LHCN-M2 (cell line): ENCODE measurements around the gene CHST11. TPM values are rescaled to one million over a fixed set of nuclear protein-coding genes. Genes with fewer than 3 reads are reported as not detected.

Experiments used
- DNase-seq: peaks from one replicate; pipeline ENCODE4 v3.0.0-alpha.2; 2012; ENCODE audit warnings: low read depth
- polyA plus RNA-seq: library from polyadenylated mRNA; unstranded; fragments of >200 nt; gene quantifications from one replicate; pipeline ENCODE4 v1.2.1, GENCODE V29; 2012; ENCODE audit warnings: missing spikeins
- total RNA-seq: library from RNA; depleted of rRNA; stranded (reverse); fragments of >200 nt; gene quantifications from 2 replicates; pipeline ENCODE4 v1.2.3, GENCODE V29; 2014; rRNA removed

The CHST11 gene
- total RNA-seq = 3.4 and 4.6 TPM in 2 replicates
- 3.1 TPM for polyA plus RNA-seq

DNA sequence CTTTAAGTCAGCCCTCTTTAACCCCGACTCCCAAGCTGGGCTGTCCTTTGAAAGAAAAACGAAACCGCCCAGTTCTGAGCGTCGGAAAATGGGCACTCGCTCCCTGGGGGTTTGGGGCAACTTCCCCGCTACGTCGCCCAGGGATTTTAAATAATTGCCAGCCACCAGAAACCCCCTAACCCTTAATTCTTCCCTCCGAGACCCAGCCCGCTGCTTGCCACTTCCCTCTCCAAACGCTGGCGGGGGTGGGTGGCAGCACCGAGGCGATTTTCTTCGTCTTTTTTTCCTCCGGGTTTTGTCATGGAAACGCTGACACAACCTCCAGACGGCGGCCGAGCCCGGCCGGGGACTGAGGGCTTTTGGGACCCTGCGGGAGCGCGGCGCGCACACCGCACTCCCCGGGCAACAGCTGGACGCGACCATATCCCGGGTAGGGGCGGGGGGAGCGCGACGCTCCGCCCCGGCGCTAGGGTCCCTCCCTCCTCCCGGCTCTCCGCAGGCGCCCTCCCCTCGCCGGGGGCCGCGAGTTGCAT lies at the start of gene CHST11:
TSS of gene CHST11 (plus strand) at position 532 of the 533 bp plus-strand sequence.
- peak; percentile 89 for DNase-seq

DNA sequence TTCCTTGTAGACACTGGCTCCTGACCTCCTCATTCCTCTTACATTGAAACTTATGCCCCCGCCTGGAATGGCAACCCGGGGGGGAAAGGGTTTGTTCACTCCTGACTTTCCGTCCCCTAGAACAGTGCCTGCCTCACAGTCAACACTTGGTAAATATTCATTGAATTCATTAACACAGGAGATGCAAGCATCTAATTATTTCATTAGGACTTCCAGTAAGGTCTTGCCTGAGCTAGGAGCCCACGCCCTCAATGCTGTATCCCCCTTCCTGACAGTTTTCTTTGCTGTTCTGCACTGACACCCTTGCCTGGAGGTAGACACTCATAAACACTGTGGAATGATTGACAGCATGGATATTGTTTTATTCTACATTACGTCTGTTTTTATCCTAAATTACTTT lies 49.3 kb upstream of the CHST11 start:
- DNase-seq = no peak

DNA sequence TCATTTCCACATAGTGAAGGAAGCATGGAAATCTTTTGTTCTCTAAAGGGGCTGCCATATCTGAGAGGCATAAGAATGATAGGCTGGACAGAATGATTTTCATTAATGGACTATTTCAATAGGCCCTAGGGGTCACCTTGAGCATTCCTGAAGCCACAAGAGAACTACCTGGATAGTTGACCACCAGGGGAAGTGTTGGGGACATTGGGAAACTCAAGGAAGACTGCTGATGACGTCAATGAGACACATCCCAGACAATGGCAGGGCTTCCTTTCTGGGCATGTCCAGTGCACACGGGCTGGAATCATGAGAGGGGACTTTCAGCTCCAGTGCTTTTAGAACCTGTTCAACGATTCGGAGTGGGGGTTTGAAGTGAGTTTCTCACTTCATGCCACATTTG lies 48.8 kb upstream of the CHST11 start:
- DNase-seq = no peak

DNA sequence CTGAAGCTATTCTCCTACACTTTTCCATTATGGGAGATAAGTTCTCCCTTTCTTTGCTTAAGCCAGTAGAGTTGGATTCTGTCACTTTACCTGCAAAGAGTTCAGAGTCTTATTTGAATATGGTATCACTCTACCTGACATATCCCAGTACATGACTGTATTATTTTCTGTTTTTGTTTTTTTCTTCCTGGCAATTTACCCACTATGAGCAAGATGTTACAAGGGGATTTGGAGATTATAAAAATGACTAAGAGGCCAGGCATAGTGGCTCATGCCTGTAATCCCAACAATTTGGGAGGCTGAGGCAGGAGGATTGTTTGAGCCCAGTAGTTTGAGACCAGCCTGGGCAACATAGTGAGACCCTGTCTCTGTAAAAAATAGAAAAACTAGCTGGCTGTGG lies 46.4 kb upstream of the CHST11 start:
- DNase-seq = no peak

DNA sequence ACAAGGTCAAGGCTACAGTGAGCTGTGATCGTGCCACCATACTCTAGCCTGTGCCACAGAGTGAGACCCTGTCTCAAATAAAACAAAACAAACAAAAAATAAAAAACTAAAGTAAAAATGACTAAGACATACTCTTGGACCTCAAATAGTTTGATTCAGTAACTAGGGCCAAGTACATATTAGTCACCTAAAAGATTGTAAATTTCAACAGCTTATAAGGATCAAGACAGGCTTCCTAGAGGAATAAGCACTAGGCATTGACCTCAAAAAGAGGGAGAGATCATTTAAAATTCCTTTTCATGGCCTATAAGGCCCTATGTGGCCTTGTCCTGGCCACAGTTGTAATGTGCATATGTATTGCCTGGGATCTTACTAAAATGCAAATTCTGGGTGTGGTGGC lies 46.0 kb upstream of the CHST11 start:
- no peak for DNase-seq

DNA sequence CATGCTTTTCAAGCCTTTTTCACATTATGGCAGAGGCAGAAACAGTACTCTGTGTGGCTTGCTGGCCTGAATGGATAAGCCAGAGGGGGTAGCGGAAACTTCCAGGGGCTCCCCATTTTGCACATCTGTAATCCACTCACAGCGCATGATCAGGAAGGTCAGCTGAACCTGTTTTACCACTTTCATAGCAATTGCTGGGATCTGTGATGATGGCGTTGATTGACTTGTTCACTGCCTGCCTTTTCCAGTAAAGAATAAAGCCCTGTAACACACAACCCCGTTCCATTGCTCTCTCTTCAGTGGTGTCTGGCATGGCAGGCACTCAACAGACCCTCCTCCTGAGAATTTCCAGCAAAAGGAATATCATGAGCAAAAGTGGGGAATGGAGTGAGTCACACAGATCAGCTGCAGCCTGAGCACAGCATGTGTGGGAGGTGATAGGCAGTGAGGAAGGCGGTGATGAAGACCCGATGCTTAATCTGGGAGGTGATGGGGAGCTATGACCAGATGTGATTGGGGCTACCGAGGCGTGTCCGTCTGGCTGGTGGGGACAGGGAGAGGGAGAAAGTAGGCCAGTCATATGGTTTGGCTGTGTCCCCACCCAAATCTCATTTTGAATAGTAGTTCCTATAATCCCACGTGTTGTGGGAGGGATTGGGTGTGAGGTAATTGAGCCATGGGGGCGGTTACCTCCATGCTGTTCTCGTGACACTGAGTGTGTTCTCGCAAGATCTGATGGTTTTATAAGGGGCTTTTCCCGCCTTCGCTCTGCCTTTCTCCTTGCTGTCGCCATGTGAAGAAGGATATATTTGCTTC lies 44.7 kb upstream of the CHST11 start:
- no peak for DNase-seq

DNA sequence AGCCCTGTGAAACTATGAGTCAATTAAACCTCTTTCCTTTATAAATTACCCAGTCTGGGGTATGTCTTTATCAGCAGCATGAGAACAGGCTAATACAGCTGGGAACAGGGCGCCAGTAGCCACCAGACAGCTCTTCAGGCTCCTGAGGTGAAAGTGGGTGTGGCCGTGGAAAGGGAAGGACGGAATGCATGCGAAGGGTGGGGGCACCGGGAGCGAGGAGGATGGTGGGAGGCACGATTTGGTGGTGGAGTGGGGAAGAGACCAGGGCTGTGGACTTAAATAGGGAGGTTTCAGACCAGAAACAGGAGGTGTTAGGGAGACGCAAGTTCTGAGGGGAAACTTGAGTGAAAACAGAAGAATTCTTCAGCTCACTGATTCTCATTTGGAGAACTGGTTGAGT lies 44.1 kb upstream of the CHST11 start:
- DNase-seq = no peak

DNA sequence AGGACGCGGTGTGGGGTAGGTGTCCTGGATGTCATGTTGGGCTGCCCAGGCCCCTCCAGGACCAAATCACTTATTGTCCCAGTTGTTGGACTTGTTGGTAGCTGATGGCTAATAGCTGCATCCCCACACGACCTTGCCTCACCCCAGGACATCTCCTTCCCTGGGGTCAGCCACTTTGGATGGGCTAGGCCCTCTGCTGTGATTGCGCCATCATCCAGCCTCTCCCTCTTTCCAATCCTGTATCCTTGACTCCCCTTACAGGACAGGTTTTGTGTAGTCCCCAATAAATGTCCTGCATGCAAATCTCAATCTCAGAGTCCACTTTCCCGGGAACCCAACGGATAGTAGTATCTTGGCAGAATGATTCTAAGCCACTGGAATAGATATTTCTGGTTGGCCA lies 43.4 kb upstream of the CHST11 start:
- DNase-seq = no peak

DNA sequence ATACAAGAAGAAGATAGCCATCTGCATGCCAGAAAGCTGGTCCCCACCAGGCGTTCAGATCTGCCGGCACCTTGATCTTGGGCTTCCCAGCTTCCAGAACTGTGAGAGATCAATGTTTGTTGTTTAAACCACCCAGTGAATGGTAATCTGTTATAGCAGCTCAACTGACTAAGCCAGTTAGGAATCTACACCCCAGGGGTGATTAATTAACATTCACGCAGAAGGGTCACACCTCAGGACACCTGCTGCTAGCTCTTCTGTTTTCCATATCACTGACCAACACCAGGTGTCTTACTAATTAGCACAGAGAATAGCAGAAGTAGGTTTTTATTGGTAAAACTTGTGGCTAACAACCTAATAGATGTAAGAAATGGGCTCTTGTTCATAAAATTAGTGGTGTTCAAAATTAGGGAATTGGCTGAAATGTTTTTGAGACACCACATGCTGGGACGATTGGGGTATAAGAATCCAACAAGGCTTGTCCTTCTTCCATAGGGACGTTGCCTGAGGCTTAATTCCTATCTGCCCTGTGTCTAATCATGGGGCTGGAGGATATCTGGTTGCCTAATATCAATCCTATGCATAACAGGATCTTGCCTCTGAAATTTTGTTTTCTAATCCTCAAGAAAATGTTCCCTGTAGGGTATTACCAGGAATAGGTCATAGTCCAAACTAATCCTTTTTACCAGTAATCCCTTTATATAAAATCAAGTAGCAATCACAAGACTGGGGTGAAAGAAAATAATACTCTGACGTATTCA lies 42.0 kb upstream of the CHST11 start:
- no peak for DNase-seq

DNA sequence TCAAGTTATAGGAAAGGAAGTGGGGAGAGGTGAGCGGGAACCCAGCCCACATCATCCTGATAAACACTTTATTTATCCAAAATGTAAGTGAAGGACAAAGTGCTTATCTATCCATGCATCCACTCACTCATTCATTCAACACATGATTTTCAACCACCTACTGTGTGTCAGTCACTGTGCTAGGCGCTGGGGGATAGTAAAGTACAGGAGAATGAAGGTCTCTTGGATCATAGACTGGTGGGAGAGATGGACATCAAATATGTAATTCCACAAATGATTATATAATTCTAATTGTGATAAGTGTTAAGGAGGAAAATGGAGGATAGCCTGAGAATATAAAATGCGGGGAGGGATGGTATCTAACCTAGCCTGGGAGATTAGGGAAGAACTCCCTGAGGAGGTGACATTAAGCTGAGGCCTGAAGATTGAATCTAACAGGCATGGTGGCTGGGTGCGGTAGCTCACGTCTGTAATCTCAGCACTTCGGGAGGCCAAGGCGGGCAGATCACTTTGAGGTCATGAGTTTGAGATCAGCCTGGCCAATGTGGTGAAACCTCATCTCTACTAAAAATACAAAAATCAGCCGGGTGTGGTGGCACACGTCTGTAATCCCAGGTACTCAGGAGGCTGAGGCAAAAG lies 41.3 kb upstream of the CHST11 start:
- no peak for DNase-seq

DNA sequence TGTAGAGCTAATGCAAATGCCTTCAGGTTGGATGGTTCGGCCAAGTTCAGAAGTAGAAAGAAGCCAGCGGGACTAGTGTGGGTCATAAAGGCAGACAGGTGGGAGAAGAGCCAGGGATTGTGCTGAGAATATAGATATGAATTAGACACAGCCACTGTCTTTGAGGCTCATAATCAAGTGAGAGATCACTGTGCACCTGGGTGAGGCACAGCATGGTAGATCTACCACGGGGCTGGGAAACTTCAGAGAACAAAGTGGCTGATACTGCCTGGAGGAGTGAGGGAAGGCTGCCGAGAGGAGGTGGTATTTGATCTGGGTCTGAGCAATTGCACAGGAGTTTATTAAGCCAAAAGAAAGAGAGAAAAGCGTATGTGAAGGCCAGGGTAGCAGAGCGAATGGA lies 40.6 kb upstream of the CHST11 start:
- DNase-seq = no peak

DNA sequence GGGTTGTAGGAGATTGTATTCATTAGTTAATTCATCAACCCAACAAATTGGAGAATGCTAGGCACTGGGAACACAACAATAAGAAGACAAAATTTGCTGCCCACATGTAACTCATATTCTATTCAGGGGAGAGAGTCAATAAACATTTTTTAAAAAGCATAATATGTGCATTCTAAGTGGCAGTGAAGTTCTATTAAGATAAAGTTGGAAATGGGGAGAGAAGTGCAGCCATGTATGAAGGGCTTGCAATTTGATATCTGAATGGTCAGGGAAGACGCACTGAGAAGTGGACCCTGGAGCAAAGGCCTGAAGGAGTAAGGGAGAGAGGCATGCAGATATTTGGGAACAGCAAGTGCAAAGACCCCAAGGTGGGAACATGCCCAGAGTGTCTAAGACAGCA lies 40.2 kb upstream of the CHST11 start:
- no peak for DNase-seq

DNA sequence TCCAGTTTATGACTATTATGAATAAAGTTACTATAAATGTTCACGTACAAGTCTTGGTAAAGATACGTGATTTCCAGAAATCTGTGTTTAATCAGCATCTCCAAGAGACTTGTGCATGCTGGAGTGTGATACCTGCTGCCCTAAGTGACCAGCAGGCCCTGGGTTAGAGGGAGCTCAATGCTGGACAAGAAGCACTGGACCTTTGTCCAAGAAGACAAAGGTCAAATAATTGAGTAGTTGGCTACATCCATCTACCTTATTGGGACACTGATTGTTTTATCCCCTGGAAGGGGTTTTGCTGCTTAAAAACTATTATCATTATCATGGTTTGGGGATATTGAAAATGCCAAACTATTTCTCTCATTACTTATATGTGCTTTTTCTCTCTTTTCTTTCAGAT lies 37.0 kb upstream of the CHST11 start:
- DNase-seq = no peak

DNA sequence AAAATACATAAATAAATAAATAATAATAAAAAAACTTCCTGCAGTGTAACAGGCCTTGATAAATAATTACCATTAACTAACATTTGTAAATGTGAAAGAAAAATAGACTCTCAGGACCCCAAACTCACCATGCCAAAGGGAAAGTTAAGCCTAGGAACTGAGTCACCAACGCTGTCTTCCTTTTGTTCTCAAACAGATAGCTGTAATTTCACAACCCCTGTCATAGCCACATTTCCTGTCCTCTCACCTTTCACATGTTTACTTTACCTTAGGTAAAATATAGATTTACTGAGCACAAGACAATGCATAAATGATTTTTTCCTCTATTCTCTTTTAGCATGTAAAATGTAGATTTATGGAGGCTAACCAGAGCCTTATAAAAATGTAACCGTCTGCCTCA lies 35.9 kb upstream of the CHST11 start:
- no peak for DNase-seq

DNA sequence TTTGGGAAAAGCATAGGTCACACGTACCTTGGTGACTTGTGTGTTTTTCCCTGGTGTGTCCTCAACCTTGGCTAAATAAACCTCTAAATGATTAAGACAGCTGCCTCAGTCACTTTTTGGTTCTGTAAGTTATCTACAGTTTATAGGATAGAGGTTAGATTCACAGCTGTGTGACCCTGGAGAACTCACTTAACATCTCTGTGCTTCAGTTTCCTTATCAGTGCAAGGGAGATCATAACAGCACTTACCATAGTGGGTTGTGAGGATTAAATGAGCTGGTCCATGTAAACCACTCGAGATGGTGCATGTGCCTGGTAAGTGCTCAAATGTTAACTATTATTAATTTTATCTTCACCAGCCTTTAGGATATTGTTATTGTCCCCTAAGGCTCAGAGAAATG lies 35.4 kb upstream of the CHST11 start:
- DNase-seq = no peak

DNA sequence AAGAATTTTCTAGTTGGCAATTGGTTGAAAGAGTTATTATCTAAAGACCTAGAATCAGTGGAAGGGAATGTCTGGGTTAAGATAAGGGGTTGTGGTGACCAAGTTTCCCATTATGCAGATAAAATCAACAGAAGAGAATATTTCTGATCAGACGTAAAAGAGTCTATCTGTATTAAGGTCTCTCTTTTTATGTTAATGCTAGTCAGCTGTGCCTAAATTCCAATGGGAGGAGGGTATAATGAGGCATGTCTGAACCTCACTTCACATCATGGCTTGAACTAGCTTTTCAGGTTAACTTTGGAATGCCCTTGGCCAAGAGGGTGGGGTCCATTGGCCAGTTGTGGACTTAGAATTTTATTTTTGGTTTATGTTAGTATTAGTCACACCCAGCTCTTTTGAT lies 34.3 kb upstream of the CHST11 start:
- no peak for DNase-seq

DNA sequence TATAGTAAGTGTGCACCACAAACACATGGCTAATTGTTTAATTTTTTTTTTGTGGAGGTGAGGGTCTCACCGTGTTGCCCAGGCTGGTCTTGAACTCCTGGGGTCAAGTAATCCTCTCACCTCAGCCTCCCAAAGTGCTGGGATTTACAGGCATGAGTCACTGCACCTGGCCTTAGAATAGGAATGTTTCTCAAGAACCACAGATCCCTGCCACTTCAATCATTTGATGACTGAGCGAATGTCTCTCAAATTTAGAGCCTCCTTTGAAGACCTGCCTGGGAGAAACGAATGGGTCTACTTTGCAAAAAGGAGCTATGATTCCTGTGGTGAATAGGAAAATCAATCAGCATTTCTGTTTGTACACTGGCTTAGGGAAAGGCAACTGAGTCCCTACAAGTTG lies 33.5 kb upstream of the CHST11 start:
- DNase-seq = no peak

DNA sequence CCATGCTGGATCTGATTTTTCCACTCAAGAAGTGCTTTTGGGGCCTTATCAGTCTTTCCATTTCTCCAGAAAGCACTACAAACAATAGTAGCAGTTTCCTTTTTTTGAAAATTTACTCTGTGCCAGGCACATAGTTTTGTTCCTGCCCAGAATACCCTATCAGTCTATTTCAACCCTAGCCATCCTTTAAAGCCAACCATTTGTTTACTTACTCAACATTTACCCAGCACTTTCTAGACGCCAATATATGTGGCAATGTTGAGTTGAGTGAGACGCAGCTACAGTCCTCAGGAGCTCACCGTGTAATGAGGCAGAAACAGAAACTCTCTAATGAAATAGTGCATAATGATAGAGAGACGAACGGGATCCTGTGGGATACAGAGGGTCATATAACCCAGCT lies 32.9 kb upstream of the CHST11 start:
- DNase-seq = no peak

DNA sequence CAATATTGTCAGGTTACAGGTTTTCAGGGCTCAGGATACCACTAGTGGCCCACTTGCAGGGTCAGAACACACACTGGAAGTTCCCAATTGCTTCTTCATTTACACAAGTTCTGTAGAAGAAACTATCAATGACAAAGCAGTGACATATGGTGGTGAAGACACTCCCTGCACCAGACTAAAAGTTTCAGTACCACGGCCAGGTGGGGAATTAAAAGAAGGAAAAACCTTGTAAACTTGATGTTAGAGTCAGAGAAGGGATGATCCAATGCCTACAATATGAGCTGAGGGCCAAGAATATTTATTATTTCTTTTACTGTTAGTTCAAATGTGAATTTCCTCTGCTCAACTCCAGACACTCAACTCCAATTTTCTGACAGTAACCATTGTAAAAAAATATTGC lies 31.8 kb upstream of the CHST11 start:
- no peak for DNase-seq

DNA sequence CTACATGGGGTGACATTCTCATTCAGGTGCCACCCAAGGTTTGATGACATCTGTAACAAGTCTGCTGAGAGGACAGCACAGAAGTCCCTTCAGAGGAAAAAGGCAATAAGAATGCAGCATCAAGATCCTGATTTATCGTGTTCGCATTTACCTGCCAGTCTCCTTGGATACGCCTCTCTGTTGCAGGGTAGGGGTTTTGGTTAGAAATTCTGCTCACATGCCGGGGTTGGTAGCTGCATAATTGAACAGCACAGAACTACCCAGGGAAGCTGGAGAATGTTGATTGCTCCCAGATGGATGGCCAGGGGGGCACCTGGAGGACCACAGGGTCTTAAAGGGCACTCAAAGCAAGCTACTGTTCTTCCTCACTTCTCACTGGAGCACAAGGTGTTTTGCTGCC lies 31.1 kb upstream of the CHST11 start:
- no peak for DNase-seq

DNA sequence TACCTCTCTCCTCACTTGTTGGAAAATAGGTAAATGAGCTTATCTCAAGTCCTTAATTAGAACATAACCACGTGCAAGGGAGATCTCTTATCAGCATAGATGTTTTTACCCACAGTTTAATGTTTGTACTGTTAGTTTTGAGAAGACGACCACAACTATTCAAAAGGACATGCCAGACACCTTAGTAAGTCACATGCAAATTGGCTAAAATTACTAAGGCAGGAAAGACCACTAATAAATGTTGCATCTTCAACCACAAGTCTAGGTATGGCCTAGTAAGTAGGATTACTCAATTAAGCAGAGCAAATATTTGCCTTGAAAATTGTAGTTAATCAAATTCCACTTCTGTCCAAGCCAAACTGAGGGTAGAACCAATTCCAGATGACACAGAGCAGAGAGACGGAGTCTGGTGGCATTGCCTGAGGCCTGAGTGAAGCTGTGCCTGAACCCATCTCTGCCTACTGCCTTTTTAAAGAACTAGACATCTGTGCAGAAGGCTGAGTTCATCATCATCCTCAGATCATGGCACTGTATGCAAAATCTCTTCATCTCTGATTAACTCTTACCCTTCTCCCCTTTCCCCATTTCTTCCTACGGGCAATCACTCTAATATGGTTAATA lies 29.7 kb upstream of the CHST11 start:
- DNase-seq = peak; percentile 25

DNA sequence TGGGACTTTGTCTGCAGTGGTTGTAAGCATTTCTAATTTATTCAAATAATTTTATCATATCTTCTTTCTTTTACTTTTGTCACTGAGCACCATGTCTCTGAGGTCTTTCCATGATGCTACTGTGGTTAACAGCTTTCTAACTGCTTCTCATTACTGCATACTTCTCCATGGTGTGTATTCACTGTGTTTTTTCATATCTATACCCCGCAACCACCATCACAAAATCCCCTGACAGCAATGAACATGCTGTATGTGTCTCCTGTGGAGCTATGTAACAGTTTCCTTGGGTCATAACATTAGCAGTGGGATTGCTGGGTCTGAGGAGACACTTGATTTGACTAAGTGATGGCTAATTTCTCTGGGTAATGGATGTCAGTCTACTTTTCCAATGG lies 29.2 kb upstream of the CHST11 start:
- DNase-seq = no peak
